T47D (cell line): Measurements from ENCODE around the gene LRMDA.

Source experiments
- DNase-seq, 2 experiments: peaks; one replicate each; pipeline versions ENCODE4 v3.0.0 to v3.0.0-alpha.2; 2011 to 2012; ENCODE audit warnings: low read depth in 1 of 2, low spot score in 1 of 2
- JUND ChIP-seq: IDR thresholded peaks from 2 replicates; pipeline ENCODE4 v1.6.1; 2012; ENCODE audit warnings: low read depth
- in situ Hi-C: cut with HindIII; loops from 2 replicates; pipeline ENCODE4 v1.10.0; 2016; ENCODE audit warnings: low sequenced_read_pairs, low pct_unique_long_range_greater_than_20kb

The LRMDA gene

GRCh38 chr10:75487087-75487754 lies 55.8 kb downstream of the LRMDA start:
- in situ Hi-C loops = no loop called here
- no peak for TF ChIP-seq JUND
- no peak for DNase-seq

- no peak for DNase-seq
- TF ChIP-seq JUND = no peak
- in situ Hi-C loops = no loop called here
Observed at GRCh38 chr10:75487755-75488125, 56.3 kb downstream of the LRMDA start.

GRCh38 chr10:75492173-75492925 lies 60.9 kb downstream of the LRMDA start:
- DNase-seq = no peak

GRCh38 chr10:75493464-75493863 lies 62.0 kb downstream of the LRMDA start:
- no peak for DNase-seq
- TF ChIP-seq JUND = no peak
- in situ Hi-C loops = no loop called here

More at GRCh38 chr10:75492173-75492925, 60.9 kb downstream of the LRMDA start:
- in situ Hi-C loops = no loop called here
- TF ChIP-seq JUND = no peak

GRCh38 chr10:75495434-75496190 lies 64.2 kb downstream of the LRMDA start:
- no peak for TF ChIP-seq JUND
- in situ Hi-C loops = no loop called here
- no peak for DNase-seq

GRCh38 chr10:75496191-75496567 lies 64.8 kb downstream of the LRMDA start:
- DNase-seq = no peak
- in situ Hi-C loops = no loop called here
- TF ChIP-seq JUND = no peak

GRCh38 chr10:75497997-75498883 lies 66.8 kb downstream of the LRMDA start:
- TF ChIP-seq JUND = no peak
- no peak for DNase-seq
- in situ Hi-C loops = no loop called here

- TF ChIP-seq JUND = no peak
- DNase-seq = no peak
- in situ Hi-C loops = no loop called here
Observed at GRCh38 chr10:75498884-75499350, 67.5 kb downstream of the LRMDA start.

- TF ChIP-seq JUND = no peak
- no peak for DNase-seq
- in situ Hi-C loops = no loop called here
Observed at GRCh38 chr10:75499556-75500160, 68.2 kb downstream of the LRMDA start.

GRCh38 chr10:75502389-75502788 lies 71.0 kb downstream of the LRMDA start:
- peak in 1 of 2 experiments; percentile 30 for DNase-seq
- TF ChIP-seq JUND = no peak
- in situ Hi-C loops = no loop called here

- DNase-seq = no peak
- TF ChIP-seq JUND = no peak
- in situ Hi-C loops = no loop called here
Observed at GRCh38 chr10:75502838-75503237, 71.4 kb downstream of the LRMDA start.

- no peak for TF ChIP-seq JUND
- in situ Hi-C loops = no loop called here
- DNase-seq = no peak
Observed at GRCh38 chr10:75505293-75505692, 73.9 kb downstream of the LRMDA start.
